HEK293T (cell line): ENCODE measurements around the gene SON.

Experiments used
- CTCF ChIA-PET: fragments of 350-600 bp; formaldehyde crosslinking; extraction: SDS; loops from one replicate; lab custom pipeline; 2021; ENCODE audit warnings: antibody characterized with exemption, inconsistent platforms; lab: Yijun Ruan, JAX
- POLR2A ChIA-PET: fragments of 350-600 bp; formaldehyde crosslinking; extraction: SDS; loops from one replicate; lab custom pipeline; 2020; ENCODE audit warnings: antibody characterized with exemption, inconsistent platforms; lab: Yijun Ruan, JAX
- DNase-seq: peaks from one replicate; pipeline ENCODE4 v3.0.0; 2012; ENCODE audit warnings: mixed read lengths; ENCODE audit errors: extremely low spot score
- ARNT ChIP-seq: fragments of 450-650 bp; IDR thresholded peaks from 2 replicates; pipeline ENCODE4 v1.6.1; 2017; ENCODE audit warnings: mild to moderate bottlenecking
- BHLHE40 ChIP-seq: fragments of 450-650 bp; IDR thresholded peaks from 2 replicates; pipeline ENCODE4 v1.6.1; 2016; ENCODE audit warnings: mild to moderate bottlenecking, moderate library complexity, borderline replicate concordance
- CTBP1 ChIP-seq: fragments of 450-650 bp; IDR thresholded peaks from 2 replicates; pipeline ENCODE4 v1.6.1; 2016; ENCODE audit warnings: borderline replicate concordance
- ELF4 ChIP-seq: fragments of 450-650 bp; IDR thresholded peaks from 2 replicates; pipeline ENCODE4 v1.6.1; 2017; ENCODE audit warnings: antibody characterized with exemption
- FOXA1 ChIP-seq: fragments of 450-650 bp; IDR thresholded peaks from 2 replicates; pipeline ENCODE4 v1.6.1; 2016; ENCODE audit warnings: mild to moderate bottlenecking
- FOXK2 ChIP-seq: fragments of 450-650 bp; IDR thresholded peaks from 2 replicates; pipeline ENCODE4 v1.6.1; 2016; ENCODE audit warnings: mild to moderate bottlenecking
- FOXM1 ChIP-seq: fragments of 450-650 bp; IDR thresholded peaks from 2 replicates; pipeline ENCODE4 v1.6.1; 2017; ENCODE audit warnings: mild to moderate bottlenecking, borderline replicate concordance
- HDGF ChIP-seq: fragments of 450-650 bp; IDR thresholded peaks from 2 replicates; pipeline ENCODE4 v1.6.1; 2017; ENCODE audit warnings: antibody characterized with exemption, borderline replicate concordance
- L3MBTL2 ChIP-seq: fragments of 450-650 bp; conservative IDR thresholded peaks from 2 replicates; pipeline ENCODE4 v1.6.1; 2016; ENCODE audit warnings: mild to moderate bottlenecking
- LEF1 ChIP-seq: fragments of 450-650 bp; IDR thresholded peaks from 2 replicates; pipeline ENCODE4 v1.6.1; 2017; ENCODE audit warnings: mild to moderate bottlenecking, borderline replicate concordance
- NFRKB ChIP-seq: fragments of 450-650 bp; IDR thresholded peaks from 2 replicates; pipeline ENCODE4 v1.6.1; 2016; ENCODE audit warnings: mild to moderate bottlenecking, moderate library complexity
- PKNOX1 ChIP-seq: fragments of 450-650 bp; IDR thresholded peaks from 2 replicates; pipeline ENCODE4 v1.6.1; 2016
- SP1 ChIP-seq: fragments of 450-650 bp; IDR thresholded peaks from 2 replicates; pipeline ENCODE4 v1.6.1; 2017
- SUZ12 ChIP-seq: fragments of 450-650 bp; IDR thresholded peaks from 2 replicates; pipeline ENCODE4 v1.6.1; 2016; ENCODE audit warnings: mild to moderate bottlenecking
- TARDBP ChIP-seq: fragments of 450-650 bp; IDR thresholded peaks from 2 replicates; pipeline ENCODE4 v1.6.1; 2016
- ZNF384 ChIP-seq: fragments of 450-650 bp; IDR thresholded peaks from 2 replicates; pipeline ENCODE4 v1.6.1; 2016

SON gene

GRCh38 chr21:33540711-33541104 lies 2.1 kb upstream of the SON start:
- POLR2A ChIA-PET = interaction anchor here (0.8 to 2.1 kb wide), 2 partner anchors 16 to 48 kb away, joined by 3 to 9 read pairs; partner anchors contain the start of gene DONSON
- CTCF ChIA-PET = no interaction called here
- DNase-seq = no peak

GRCh38 chr21:33541105-33541711 lies 1.6 kb upstream of the SON start:
- ChIA-PET POLR2A (interaction anchor here (0.6 to 2.1 kb wide), 5 partner anchors 11 to 708 kb away, joined by 3 to 9 read pairs (median 4); partner anchors contain the start of gene DONSON), CTCF (no interaction called here)
- peak; percentile 24 for DNase-seq
- TF ChIP-seq FOXK2 (no peak), CTBP1 (no peak), BHLHE40 (no peak), PKNOX1 (no peak), SUZ12 (no peak)

More at GRCh38 chr21:33540711-33541104, 2.1 kb upstream of the SON start:
- TF ChIP-seq BHLHE40 (no peak), ZNF384 (no peak), SUZ12 (no peak), FOXA1 (no peak), SP1 (no peak), NFRKB (no peak), LEF1 (no peak), FOXM1 (no peak), ARNT (no peak), PKNOX1 (no peak), ELF4 (no peak), TARDBP (no peak), FOXK2 (no peak), CTBP1 (no peak), L3MBTL2 (no peak), HDGF (no peak)

DNA sequence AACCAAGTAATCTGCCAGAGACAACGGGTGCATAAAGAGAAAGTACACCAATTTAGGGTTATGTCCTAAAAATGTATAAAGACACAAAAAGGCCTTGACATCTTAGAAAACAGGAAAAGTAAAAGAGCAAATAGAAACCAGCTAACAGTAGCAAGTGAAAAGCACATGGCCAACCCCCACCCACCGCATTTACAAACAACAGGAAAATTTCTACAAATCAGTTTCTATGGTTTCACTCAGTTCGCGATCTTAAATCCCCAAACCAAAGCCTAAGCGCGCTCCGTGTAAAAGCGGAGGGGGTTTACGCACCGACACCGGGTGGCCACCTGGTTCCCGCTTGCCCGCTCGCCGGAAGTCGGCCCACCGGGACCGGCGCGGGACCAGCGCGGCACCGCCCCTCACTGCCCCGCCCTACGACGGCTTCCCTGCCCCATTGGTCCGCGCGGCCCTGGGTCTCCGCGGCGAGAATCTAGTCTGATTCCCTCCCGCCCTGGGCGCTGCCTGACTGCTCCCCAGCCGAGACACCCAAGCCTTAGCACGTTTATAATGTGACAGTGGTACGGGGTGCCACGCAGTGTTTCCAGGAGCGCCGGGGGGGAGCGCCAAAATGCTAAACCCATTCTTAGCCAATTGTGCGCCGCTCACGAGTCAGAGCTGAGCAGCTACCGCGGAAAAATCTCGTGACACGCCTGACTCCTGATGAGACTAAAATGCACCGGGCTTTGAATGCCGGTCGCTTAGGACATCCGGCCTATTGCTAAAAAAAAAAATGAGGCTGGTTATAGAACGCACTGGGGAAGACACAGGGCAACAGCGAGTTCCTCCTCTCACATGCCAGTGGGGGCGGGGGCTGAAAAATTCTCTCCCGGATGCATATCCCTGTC lies 840 bp upstream of the SON start, which contains the start of gene GART:
Gene GART, minus strand, starts transcription at position 362 of the 884 bp plus-strand sequence. CDS start 2,802 bp downstream, outside the sequence.
- ChIA-PET POLR2A (interaction anchor here (0.6 to 2.1 kb wide), 5 partner anchors 10 to 709 kb away, joined by 4 to 9 read pairs (median 5); partner anchors contain the start of genes DONSON and TMEM50B), CTCF (interaction anchor here (0.6 kb wide), 1 partner anchor 149 kb away, joined by 3 read pairs; no protein-coding TSS in a partner anchor)
- peak; percentile 83 for DNase-seq
- TF ChIP-seq ZNF384 (no peak), CTBP1 (no peak), BHLHE40 (no peak), FOXA1 (no peak), TARDBP (no peak), ARNT (no peak), SUZ12 (no peak), LEF1 (no peak), SP1 (no peak), FOXK2 (no peak), L3MBTL2 (peak; percentile 76), ELF4 (peak; percentile 48), FOXM1 (no peak), PKNOX1 (no peak), HDGF (no peak), NFRKB (0 out of 2 replicates have a peak, but pooled peaks have one; percentile 31)

DNA sequence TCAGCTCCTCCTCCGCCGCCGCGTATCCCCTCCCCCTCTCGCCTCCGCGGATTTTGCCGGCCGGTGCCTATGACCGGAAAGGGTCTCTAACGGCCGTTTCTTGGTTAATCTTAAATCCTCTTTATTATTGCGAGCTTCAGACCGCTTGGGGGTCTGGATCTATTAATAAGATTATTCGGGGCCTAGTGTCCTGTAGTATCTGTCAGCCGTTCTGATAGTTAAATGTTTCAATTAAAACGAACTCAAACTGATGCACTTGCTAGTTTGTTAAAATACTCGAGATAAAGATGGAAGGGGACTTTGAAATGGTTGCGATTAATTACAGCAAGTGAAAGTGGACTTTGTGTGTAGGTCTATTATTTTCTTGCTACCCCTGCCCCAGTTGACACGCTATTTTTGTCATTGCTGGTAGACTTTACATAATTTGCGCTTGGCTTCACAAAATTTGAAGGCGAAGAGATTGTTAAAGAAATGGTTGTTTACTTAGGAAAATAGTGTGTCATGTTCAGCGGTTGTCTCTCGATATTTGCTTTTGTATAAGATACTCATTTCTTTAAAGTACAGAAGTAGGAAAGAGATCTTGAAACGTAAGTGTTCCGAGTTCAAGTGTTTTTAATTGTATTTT lies 779 bp downstream of the SON start:
- CTCF ChIA-PET = interaction anchor here (0.7 kb wide), 1 partner anchor 100 kb away, joined by 5 read pairs; no protein-coding TSS in a partner anchor
- POLR2A ChIA-PET = interaction anchor here (0.9 to 2.0 kb wide), 6 partner anchors 8 to 63 kb away, joined by 3 to 7 read pairs (median 4); partner anchors contain the start of gene TMEM50B
- TF ChIP-seq ELF4 = no peak
- TF ChIP-seq ZNF384 = no peak
- TF ChIP-seq FOXA1 = no peak
- no peak for TF ChIP-seq L3MBTL2
- TF ChIP-seq NFRKB = no peak; the same call in 1 of the 2 replicates
- no peak for DNase-seq

DNA sequence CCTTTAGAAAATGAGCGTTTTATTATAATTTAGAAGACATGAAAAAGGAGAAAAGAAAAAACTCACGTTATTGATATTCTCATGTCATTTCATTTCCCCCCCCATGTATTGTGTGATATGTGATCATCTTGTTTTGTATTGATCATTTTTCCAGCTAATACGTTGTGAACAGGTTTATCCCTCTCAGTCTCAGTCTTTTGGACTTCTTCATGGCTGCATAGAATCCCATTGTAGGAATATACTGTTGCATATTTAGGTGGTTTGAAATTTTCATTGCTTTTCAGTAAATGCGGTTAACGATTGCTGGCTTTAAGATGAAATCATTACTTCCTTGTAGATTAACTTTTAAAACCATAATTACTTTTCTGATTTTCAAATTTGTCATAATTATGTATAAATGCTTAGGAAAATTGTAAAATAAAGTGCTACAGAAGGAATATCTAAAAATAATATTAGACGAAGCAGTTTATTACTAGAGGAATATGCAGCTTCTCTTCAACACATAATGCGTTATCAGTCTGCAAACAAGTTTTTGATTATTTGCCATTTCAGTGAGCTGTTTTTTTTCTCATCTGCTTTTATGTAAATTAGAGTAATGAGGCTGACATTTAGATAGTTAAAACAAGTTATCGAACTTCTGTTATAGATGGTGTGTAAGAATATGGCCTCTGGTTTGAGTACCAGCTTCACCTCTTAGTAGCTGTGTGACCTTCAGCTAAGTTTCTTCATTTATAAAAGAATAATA lies 1.8 kb downstream of the SON start:
- POLR2A ChIA-PET = interaction anchor here (1.1 to 1.6 kb wide), 2 partner anchors 44 to 61 kb away, joined by 3 to 4 read pairs; partner anchors contain the start of gene DONSON
- DNase-seq = no peak
- TF ChIP-seq ELF4 = no peak
- no peak for TF ChIP-seq L3MBTL2
- CTCF ChIA-PET = interaction anchor here (1.2 to 1.4 kb wide), 2 partner anchors 14 to 61 kb away, joined by 3 to 4 read pairs; no protein-coding TSS in a partner anchor
